ENCODE data around the gene MYOC. TPM values are rescaled to one million over a fixed set of nuclear protein-coding genes. Genes with fewer than 3 reads are reported as not detected.

The MYOC gene
- total and polyA plus RNA-seq, 12 donors = 0.80 to 7.5 (median 2.7) TPM

GRCh38 chr1:171635661-171636060 is 16.8 kb downstream of the MYOC start:
- TF ChIP-seq CTCF (IDR thresholded peaks at IDR 0.05) = no peak
- intact Hi-C loops (cut with DNase I) = no loop called here
- Histone ChIP-seq H3K4me3 (no peak overlapping the region), H3K4me1 (no peaks in the 10 kb centered on the region), H3K9me3 (peaks cover 0 to 6% (median 0%) of the 10 kb centered on the region in 11 donors), H3K36me3 (no peaks in the 10 kb centered on the region), H3K27me3 (no peaks in the 10 kb centered on the region), H3K27ac (no peak overlapping the region)
- no peak for ATAC-seq
- no peak for DNase-seq
- 91 to 93% methylated on average over 2 of the region's 2 CpGs for WGBS, 2 donors

GRCh38 chr1:171628225-171628624 is 24.3 kb downstream of the MYOC start:
- H3K4me3 ChIP-seq = no peak overlapping the region
- H3K36me3 ChIP-seq = no peaks in the 10 kb centered on the region
- no peak overlapping the region for H3K27ac ChIP-seq
- no peaks in the 10 kb centered on the region for H3K27me3 ChIP-seq
- no peak for TF ChIP-seq CTCF (IDR thresholded peaks at IDR 0.05)
- intact Hi-C loops (cut with DNase I) = no loop called here
- ATAC-seq (no peak), DNase-seq (no peak)
- H3K4me1 ChIP-seq = no peaks in the 10 kb centered on the region
- WGBS, 2 donors = 88 to 93% methylated on average over 2 of the region's 2 CpGs
- peaks cover 0 to 6% (median 0%) of the 10 kb centered on the region in 11 donors for H3K9me3 ChIP-seq

- no peak overlapping the region for H3K4me3 ChIP-seq
- WGBS, 2 donors = 75 to 81% methylated on average over 5 of the region's 5 CpGs
- no peaks in the 10 kb centered on the region for H3K36me3 ChIP-seq
- DNase-seq (no peak), ATAC-seq (no peak)
- intact Hi-C loops (cut with DNase I) = no loop called here
- H3K27ac ChIP-seq = no peak overlapping the region
- no peaks in the 10 kb centered on the region for H3K27me3 ChIP-seq
- TF ChIP-seq CTCF (IDR thresholded peaks at IDR 0.05) = no peak
- no peaks in the 10 kb centered on the region for H3K4me1 ChIP-seq
- peaks cover 0 to 4% (median 0%) of the 10 kb centered on the region in 11 donors for H3K9me3 ChIP-seq
Observed at GRCh38 chr1:171627020-171627419, 25.5 kb downstream of the MYOC start.

GRCh38 chr1:171625225-171625624 is 27.3 kb downstream of the MYOC start:
- intact Hi-C loops (cut with DNase I) = no loop called here
- H3K27ac ChIP-seq = no peak overlapping the region
- H3K4me3 ChIP-seq = no peak overlapping the region
- no peak for ATAC-seq
- H3K36me3 ChIP-seq = no peaks in the 10 kb centered on the region
- WGBS, 2 donors = 70 to 86% methylated on average over 1 of the region's 1 CpG
- no peak for DNase-seq
- no peak for TF ChIP-seq CTCF (IDR thresholded peaks at IDR 0.05)
- no peaks in the 10 kb centered on the region for H3K27me3 ChIP-seq
- H3K9me3 ChIP-seq = no peaks in the 10 kb centered on the region
- no peaks in the 10 kb centered on the region for H3K4me1 ChIP-seq

All from heart right ventricle (tissue), 16 donors.